HFFc6 (cell line): ENCODE results near the gene MEAF6. TPM values are rescaled to one million over a fixed set of nuclear protein-coding genes. Genes with fewer than 3 reads are reported as not detected.
A peak's percentile ranks its signal among the peaks of the same experiment; 100 is the strongest.

Experiments used
- DNase-seq: peaks from one replicate; pipeline ENCODE4 v3.0.0-alpha.2; 2018
- H3K27ac Mint-ChIP-seq: 2 replicates; pipeline ENCODE4 v1.8.0; 2020; ENCODE audit warnings: mild to moderate bottlenecking, mixed read lengths
- H3K27me3 Mint-ChIP-seq: 2 replicates; pipeline ENCODE4 v1.8.0; 2021; ENCODE audit warnings: mild to moderate bottlenecking, moderate library complexity, mixed read lengths; ENCODE audit not compliant: insufficient read depth
- H3K36me3 Mint-ChIP-seq: 2 replicates; pipeline ENCODE4 v1.8.0; 2021; ENCODE audit warnings: low read depth, mixed read lengths
- H3K4me1 Mint-ChIP-seq: 2 replicates; pipeline ENCODE4 v1.8.0; 2020; ENCODE audit warnings: low read depth, mixed read lengths
- H3K4me3 Mint-ChIP-seq: 2 replicates; pipeline ENCODE4 v1.8.0; 2020; ENCODE audit warnings: mild to moderate bottlenecking, moderate library complexity, mixed read lengths
- H3K9me3 Mint-ChIP-seq: 2 replicates; pipeline ENCODE4 v1.8.0; 2020; ENCODE audit warnings: mild to moderate bottlenecking, mixed read lengths
- total RNA-seq, 6 experiments: library from RNA; stranded (reverse); fragmentation: NEBNext Ultra II Directional; extraction: Animal tissue kit (Norgen Biotek cat#: 25700); gene quantifications; 2 replicates in 1 of 6; 3 replicates in 5 of 6; pipeline ENCODE4 v1.2.3, GENCODE V29; 2021
- TF ChIP-seq, protein P1 (sequence below): fragments of 200-600 bp; sonication (generic); IDR thresholded peaks from 2 replicates; pipeline ENCODE4 v1.5.0; 2021; ENCODE audit warnings: antibody characterized with exemption, mild to moderate bottlenecking

MEAF6 gene
- total RNA-seq, 6 experiments from 2014 or later = 52.6 to 63.8 (median 56.9) TPM

DNA sequence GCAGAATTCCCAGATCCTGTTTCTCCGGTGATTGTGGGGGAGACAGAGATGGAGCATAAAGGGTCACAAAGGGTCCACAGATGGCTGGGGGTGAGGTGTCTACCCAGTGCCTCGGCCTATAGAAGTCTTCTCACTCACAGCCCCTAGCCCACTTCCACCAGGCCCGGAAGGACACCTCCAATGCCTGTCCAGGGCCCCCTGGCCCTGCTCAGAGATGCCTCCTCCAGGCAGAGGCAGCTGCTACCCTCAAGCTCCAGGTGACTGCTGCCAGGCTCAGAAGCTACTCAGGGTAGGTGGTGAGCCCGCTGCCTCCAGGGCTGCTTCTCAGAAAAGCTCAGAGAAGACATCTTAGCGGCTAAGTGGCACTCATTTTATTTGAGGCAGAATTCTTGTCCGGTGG is 62.1 kb downstream of the MEAF6 start:
- Mint-ChIP-seq H3K9me3 (no peaks in the 10 kb centered on the region), H3K4me1 (peaks cover 48% of the 10 kb centered on the region), H3K27me3 (peaks cover 5% of the 10 kb centered on the region), H3K27ac (peak overlapping the region; percentile 38), H3K4me3 (no peak overlapping the region), H3K36me3 (no peaks in the 10 kb centered on the region)
- TF ChIP-seq, protein P1, sequence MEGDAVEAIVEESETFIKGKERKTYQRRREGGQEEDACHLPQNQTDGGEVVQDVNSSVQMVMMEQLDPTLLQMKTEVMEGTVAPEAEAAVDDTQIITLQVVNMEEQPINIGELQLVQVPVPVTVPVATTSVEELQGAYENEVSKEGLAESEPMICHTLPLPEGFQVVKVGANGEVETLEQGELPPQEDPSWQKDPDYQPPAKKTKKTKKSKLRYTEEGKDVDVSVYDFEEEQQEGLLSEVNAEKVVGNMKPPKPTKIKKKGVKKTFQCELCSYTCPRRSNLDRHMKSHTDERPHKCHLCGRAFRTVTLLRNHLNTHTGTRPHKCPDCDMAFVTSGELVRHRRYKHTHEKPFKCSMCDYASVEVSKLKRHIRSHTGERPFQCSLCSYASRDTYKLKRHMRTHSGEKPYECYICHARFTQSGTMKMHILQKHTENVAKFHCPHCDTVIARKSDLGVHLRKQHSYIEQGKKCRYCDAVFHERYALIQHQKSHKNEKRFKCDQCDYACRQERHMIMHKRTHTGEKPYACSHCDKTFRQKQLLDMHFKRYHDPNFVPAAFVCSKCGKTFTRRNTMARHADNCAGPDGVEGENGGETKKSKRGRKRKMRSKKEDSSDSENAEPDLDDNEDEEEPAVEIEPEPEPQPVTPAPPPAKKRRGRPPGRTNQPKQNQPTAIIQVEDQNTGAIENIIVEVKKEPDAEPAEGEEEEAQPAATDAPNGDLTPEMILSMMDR = no peak
- DNase-seq = no peak

DNA sequence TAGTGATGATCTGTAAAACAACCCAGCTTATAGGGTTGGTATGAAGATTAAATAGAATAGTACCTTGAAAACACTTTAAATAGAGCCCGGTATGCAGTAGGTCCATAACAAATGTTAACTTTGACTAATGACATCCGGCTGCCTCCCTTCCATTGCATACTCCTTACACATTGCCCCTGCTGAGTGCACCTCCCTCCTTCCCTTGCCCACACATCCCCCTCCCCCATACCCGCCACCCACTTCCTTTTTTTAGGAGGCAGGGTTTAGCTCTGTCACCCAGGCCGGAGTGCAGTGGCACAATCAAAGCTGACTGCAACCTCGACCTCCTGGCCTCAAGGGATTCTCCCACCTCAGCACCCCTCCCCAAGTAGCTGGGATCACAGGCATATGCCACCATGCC is 64.6 kb downstream of the MEAF6 start:
- Mint-ChIP-seq H3K9me3 (no peaks in the 10 kb centered on the region), H3K36me3 (no peaks in the 10 kb centered on the region), H3K4me1 (peaks cover 40% of the 10 kb centered on the region), H3K4me3 (no peak overlapping the region), H3K27me3 (peaks cover 5% of the 10 kb centered on the region), H3K27ac (no peak overlapping the region)
- DNase-seq = no peak
- TF ChIP-seq, protein P1 = no peak

DNA sequence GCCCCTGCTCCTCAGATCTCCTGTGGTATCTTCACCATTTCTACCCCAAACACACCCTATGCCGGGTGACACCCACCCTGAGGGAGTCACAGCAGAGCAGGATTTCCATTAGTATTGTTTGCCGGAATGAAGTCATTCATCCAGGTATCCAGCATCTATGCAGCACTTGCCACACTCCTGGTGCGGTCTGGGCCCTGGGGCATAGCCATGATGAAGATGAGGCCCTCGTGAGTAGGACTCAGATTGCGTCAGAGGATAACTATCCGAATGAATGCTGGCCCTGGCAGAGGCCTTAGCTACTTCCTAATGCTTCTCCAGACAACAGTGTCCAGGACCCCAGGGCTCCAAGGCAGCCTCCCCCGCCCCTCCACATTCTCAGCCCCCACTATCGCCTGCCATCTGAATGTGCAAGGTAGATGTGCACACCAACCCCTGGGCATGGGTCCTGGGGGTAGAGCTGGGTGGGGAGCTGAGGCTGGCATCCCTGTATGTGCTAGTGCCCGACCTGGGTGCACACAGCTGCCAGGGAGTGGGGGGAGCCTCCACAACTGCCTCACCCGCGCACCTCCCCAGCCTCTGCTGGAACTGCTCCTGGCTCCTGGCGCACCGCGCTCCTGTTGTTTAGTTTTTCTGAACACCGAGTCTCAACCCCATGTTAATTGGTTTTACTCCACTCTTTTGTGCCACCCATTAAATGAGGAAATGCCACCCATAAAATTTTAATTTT is 65.7 kb downstream of the MEAF6 start:
- Mint-ChIP-seq H3K36me3 (no peaks in the 10 kb centered on the region), H3K27me3 (peaks cover 8% of the 10 kb centered on the region), H3K4me1 (peaks cover 35% of the 10 kb centered on the region), H3K9me3 (no peaks in the 10 kb centered on the region), H3K4me3 (no peak overlapping the region), H3K27ac (no peak overlapping the region)
- TF ChIP-seq, protein P1 = no peak
- DNase-seq = peak; percentile 18

DNA sequence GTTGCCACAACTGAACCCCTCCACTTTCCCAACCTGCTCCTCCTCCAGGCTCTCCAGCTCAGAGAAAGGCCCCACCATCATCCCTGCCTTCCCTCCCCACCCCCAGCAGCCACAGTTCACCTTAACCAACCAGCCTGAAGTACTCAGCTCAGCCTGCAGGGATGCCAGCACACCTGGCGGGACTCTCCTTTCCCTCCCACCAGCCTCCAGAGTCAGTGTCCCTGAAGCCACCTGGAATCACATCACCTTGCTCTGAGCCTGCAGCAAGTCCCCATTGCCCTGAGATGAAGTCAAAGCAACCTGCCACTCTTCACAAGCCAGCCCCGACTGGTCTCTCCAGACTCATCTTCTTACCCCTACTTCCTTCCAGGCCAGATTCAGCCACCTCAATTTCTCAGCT is 66.4 kb downstream of the MEAF6 start:
- no peaks in the 10 kb centered on the region for H3K36me3 Mint-ChIP-seq
- H3K27ac Mint-ChIP-seq = no peak overlapping the region
- no peak for DNase-seq
- H3K27me3 Mint-ChIP-seq = peaks cover 11% of the 10 kb centered on the region
- TF ChIP-seq, protein P1 = no peak
- no peaks in the 10 kb centered on the region for H3K9me3 Mint-ChIP-seq
- no peak overlapping the region for H3K4me3 Mint-ChIP-seq
- H3K4me1 Mint-ChIP-seq = peaks cover 29% of the 10 kb centered on the region

DNA sequence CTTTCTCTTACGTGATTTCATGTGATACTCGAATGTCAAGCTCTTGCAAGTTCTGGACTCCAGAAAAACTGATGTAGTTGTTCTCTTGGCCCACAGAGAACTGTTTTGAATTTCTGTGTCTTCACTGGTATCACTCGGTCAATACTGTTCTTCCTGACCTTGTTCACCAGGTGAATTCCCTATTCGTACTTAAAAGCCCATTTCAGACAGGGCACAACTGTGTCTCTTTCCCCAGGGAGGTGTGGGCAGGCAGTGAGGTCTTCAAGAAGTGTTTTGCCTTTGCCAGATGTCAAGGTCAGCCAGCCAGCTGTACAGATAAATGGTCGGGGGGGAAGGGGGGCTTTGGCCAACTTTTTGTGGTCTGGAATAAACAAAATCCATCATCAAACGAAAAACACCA is 67.7 kb downstream of the MEAF6 start:
- H3K4me1 Mint-ChIP-seq = peaks cover 19% of the 10 kb centered on the region
- H3K36me3 Mint-ChIP-seq = no peaks in the 10 kb centered on the region
- H3K9me3 Mint-ChIP-seq = no peaks in the 10 kb centered on the region
- TF ChIP-seq, protein P1 = no peak
- H3K4me3 Mint-ChIP-seq = no peak overlapping the region
- DNase-seq = no peak
- H3K27me3 Mint-ChIP-seq = peaks cover 22% of the 10 kb centered on the region
- H3K27ac Mint-ChIP-seq = no peak overlapping the region
